ENCODE measurements around the gene TMOD3.

DNA sequence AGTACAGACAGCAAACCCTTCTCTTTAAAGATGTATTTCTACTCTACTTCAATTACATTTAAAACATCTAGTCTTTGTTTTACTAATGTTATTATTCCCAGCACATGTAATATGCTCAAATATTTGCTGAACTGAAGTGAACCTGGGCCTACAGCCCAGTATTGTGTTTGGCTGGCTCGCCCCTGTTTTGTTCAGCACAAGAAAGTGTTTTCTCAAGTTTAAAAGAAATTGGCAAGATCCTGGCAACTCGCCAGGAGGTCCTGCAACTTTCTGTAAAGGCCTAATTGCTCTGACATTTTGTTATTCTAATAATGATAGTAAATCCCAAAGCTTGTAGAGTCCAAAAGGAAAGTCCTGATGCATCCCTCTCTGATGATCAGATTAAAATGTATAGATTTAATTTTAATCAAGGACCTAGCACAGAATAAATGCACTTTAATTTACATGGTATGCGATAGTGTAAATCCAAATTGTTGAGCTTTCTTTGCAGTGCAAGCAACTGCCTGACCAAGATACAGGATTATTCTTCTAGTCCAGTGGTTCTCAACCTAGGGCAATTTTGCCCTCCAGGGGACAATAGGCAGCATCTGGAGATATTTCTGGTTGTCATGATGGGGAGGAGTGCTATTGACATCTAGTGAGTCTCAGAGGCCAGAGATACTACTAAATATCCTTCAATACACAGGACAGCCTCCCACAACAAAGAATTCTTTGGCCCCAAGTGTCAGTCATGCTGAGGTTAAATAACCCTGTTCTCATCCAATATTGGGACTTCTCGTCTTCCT lies 35.7 kb upstream of the TMOD3 start:
- TF ChIP-seq RAD21 (IDR thresholded peaks at IDR 0.05) (no peak), NR2F2 (IDR thresholded peaks at IDR 0.05) (no peak), EGR1 (IDR thresholded peaks at IDR 0.05; ENCODE audit: low read depth in 2 of 2) (no peak), JUND (IDR thresholded peaks at IDR 0.05) (no peak), SP1 (IDR thresholded peaks at IDR 0.05) (no peak)
- TF ChIP-seq, protein P1, sequence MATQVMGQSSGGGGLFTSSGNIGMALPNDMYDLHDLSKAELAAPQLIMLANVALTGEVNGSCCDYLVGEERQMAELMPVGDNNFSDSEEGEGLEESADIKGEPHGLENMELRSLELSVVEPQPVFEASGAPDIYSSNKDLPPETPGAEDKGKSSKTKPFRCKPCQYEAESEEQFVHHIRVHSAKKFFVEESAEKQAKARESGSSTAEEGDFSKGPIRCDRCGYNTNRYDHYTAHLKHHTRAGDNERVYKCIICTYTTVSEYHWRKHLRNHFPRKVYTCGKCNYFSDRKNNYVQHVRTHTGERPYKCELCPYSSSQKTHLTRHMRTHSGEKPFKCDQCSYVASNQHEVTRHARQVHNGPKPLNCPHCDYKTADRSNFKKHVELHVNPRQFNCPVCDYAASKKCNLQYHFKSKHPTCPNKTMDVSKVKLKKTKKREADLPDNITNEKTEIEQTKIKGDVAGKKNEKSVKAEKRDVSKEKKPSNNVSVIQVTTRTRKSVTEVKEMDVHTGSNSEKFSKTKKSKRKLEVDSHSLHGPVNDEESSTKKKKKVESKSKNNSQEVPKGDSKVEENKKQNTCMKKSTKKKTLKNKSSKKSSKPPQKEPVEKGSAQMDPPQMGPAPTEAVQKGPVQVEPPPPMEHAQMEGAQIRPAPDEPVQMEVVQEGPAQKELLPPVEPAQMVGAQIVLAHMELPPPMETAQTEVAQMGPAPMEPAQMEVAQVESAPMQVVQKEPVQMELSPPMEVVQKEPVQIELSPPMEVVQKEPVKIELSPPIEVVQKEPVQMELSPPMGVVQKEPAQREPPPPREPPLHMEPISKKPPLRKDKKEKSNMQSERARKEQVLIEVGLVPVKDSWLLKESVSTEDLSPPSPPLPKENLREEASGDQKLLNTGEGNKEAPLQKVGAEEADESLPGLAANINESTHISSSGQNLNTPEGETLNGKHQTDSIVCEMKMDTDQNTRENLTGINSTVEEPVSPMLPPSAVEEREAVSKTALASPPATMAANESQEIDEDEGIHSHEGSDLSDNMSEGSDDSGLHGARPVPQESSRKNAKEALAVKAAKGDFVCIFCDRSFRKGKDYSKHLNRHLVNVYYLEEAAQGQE (IDR thresholded peaks at IDR 0.05), result no peak
- TF ChIP-seq, protein P2, sequence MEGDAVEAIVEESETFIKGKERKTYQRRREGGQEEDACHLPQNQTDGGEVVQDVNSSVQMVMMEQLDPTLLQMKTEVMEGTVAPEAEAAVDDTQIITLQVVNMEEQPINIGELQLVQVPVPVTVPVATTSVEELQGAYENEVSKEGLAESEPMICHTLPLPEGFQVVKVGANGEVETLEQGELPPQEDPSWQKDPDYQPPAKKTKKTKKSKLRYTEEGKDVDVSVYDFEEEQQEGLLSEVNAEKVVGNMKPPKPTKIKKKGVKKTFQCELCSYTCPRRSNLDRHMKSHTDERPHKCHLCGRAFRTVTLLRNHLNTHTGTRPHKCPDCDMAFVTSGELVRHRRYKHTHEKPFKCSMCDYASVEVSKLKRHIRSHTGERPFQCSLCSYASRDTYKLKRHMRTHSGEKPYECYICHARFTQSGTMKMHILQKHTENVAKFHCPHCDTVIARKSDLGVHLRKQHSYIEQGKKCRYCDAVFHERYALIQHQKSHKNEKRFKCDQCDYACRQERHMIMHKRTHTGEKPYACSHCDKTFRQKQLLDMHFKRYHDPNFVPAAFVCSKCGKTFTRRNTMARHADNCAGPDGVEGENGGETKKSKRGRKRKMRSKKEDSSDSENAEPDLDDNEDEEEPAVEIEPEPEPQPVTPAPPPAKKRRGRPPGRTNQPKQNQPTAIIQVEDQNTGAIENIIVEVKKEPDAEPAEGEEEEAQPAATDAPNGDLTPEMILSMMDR (IDR thresholded peaks at IDR 0.05; ENCODE audit: low read depth, low read length, missing input control), result no peak
- TF ChIP-seq, protein P3, sequence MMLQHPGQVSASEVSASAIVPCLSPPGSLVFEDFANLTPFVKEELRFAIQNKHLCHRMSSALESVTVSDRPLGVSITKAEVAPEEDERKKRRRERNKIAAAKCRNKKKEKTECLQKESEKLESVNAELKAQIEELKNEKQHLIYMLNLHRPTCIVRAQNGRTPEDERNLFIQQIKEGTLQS (IDR thresholded peaks at IDR 0.05), result no peak

Measured in liver (tissue), 3 donors.